GM12801 (cell line): ENCODE measurements around the gene HDAC4.

ENCODE experiments used
- TF ChIP-seq, protein P1 (sequence below): IDR thresholded peaks from one replicate; pipeline ENCODE4 v1.5.1; 2011; ENCODE audit warnings: control low read depth; ENCODE audit not compliant: insufficient read length; ENCODE audit errors: extremely low read depth

The HDAC4 gene

DNA sequence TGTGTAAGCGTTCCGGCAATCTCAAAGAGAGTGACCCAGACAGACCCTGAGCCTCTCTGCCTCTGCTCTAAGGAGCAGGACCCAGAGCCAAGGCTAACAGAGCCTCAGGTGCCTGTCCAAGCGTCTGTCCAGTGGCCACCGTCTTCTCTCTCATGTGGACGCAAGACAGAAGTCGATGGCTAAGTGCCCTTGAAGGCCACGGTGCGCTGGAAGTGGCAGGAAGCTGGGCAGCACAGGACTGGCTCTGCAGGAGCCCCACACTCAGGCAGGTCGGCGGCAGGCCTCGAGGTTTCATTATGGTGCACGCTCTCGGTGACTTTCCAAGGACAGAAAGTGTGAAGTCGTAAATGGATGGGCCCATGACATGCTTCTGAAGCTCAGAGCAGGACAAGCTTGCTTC, 49.1 kb downstream of the HDAC4 start:
- TF ChIP-seq, protein P1, sequence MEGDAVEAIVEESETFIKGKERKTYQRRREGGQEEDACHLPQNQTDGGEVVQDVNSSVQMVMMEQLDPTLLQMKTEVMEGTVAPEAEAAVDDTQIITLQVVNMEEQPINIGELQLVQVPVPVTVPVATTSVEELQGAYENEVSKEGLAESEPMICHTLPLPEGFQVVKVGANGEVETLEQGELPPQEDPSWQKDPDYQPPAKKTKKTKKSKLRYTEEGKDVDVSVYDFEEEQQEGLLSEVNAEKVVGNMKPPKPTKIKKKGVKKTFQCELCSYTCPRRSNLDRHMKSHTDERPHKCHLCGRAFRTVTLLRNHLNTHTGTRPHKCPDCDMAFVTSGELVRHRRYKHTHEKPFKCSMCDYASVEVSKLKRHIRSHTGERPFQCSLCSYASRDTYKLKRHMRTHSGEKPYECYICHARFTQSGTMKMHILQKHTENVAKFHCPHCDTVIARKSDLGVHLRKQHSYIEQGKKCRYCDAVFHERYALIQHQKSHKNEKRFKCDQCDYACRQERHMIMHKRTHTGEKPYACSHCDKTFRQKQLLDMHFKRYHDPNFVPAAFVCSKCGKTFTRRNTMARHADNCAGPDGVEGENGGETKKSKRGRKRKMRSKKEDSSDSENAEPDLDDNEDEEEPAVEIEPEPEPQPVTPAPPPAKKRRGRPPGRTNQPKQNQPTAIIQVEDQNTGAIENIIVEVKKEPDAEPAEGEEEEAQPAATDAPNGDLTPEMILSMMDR: no peak

DNA sequence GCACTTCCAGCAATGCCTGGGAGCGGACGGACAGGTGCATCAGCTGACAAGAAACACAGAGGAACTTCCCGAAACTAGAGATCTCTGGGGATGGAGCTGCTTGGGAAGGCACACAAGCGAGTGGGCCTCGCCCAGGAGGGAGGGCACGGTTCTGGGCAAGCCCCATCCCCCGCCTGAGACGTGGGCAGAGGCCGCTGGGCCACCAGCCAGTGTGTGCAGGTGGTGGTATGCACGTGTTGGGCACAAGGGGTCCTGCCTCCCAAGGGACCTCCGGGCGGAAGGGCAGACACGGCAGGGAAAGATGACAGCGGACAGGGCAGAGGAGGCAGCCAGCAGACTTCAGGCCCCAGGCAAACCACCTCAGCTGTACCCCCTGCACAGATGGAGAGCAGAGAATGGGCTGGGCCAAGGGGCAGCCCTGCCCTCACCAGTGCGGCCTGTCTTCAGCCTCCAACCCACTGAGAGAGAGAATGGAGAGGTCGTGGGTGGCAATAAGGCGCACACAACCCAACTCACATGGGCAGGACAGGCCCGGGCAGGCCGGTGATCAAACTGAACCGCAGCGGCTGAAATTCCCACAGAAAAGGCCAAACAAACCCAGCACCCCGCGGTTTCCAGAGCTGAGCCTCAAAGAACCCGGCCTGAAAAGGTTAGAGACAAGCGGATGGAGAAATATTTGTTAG, 51.2 kb downstream of the HDAC4 start:
- TF ChIP-seq, protein P1: no peak

DNA sequence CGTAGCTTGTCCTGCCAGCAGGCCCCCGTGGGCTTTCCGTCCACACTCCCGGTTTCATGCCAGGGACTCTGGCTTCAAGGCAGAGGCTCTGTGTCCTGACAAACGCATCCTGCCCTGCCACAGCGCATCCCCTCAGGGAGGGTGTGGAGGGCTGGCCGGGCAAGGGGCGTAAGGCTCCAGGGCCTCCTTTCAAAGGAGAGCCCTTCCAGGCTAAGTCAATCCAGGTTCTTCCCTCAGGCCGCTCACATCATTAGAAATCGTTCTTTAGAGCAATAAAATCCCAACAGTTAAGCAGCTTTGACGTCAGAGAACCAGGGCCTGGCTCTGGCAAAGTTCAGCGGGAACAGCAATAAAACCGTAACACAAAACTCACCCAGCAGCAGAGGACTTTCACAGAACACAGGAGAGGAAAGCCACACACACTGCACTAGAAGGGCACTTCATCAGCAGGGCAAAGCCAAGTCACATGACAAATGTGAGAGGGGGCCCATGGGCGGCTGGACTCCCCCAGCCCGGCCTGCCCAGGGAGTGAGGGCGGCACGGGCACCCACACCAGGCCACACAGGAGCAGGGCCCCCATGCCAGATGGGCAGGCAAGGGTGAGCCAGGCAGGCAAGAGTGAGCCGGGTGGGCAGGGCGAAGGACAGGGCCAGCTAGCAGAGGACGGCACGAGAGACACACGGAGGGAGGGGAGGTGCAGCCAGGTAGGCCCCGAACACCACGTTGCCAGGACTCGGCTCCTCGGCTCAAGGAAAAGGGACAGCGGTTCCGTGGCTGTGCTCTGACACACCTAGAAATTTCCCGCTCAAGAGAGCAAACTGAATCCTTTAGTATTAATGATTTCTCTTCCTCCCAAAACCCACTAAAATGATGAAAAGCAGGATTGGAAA, 52.0 kb downstream of the HDAC4 start:
- TF ChIP-seq, protein P1: no peak

DNA sequence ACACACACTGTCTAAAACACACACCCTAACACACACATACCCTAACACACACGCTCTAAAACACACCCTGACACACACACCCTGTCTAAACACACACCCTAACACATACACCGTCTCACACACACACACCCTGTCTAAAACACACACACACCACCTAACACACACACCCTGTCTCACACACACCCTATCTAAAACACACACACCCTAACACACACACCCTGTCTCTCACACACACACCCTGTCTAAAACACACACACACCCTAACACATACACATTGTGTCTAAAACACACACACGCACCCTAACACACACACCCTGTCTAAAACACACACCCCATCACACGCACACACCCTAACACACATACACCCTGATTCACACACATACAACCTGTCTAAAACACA, 54.1 kb downstream of the HDAC4 start:
- TF ChIP-seq, protein P1: no peak

DNA sequence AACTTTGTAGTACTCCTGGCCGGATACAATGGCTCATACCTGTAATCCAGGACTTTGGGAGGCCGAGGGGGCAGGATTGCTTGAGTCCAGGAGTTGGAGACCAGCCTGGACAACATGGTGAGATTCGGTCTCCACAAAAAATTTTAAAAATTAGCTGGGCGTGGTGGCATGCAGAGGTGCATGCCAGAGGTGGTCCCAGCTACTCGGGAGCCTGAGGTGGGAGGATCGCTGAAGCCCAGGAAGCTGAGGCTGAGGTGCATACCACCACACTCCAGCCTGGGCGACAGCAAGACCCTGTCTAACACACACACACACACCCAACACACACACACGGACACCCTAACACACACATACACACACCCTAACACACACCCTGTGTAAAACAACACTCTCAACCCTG, 55.6 kb downstream of the HDAC4 start:
- TF ChIP-seq, protein P1: no peak

DNA sequence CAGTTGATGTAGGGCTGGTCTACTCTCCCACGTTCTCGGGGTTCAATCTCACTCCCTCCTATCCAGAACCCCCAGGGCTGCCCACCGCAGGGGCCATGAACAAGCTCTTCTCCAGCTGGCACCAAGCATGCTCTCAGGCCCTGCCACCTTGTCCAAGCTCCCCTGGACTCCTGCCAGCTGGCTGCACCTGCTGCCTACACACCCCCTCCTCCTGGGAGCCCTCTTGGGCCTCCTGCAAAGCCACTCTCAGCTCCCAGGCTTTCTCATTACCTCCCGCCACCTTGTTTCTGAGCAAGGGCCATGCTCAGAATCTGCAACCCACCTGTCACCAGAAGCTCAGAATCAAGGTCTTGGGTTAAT, 56.0 kb downstream of the HDAC4 start:
- TF ChIP-seq, protein P1: no peak

DNA sequence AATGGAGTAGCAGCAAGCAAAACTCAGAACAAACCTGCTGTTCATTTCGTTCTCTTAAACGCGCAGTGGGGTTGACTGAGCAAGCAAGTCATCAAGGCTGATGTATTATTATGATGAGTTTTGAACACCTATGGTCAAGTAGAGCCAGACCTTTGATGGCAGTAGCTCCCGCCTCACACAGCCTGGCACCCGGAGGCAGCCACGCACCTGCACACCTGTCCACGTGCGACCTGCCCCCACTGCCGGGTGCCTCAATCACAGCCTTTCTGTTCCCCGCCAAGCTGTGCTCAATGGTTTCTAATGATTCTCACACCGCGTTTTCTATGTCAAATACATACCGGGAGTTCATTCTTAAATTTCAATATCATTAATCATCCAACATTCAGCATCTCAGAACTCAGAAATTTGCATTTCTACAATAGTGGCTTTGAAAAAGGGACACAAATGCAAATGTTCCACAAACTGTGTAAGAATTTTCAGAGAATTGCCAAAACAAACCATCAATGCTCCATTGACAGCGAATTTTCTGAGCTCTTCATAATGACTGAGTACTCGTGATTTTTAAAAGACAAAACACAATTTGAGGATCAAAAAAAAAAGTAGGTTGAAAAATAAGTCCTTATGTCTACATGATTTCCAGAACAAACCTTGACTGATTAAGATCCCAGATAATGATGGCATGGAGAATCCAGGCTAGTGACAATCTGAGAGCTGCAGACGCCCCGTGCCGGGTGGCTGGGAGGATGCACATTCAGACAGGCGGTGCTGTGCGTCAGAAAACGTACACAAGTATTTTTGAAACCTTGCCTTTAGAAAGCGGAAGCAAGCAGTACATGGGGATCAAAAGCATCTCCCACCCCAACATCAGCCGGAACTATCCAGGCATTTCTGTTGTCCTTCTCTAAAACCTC, 56.6 kb downstream of the HDAC4 start:
- TF ChIP-seq, protein P1: no peak
